ENCODE measurements around the gene MEPCE.
A peak's percentile ranks its signal among the peaks of the same experiment; 100 is the strongest.

The MEPCE gene

DNA sequence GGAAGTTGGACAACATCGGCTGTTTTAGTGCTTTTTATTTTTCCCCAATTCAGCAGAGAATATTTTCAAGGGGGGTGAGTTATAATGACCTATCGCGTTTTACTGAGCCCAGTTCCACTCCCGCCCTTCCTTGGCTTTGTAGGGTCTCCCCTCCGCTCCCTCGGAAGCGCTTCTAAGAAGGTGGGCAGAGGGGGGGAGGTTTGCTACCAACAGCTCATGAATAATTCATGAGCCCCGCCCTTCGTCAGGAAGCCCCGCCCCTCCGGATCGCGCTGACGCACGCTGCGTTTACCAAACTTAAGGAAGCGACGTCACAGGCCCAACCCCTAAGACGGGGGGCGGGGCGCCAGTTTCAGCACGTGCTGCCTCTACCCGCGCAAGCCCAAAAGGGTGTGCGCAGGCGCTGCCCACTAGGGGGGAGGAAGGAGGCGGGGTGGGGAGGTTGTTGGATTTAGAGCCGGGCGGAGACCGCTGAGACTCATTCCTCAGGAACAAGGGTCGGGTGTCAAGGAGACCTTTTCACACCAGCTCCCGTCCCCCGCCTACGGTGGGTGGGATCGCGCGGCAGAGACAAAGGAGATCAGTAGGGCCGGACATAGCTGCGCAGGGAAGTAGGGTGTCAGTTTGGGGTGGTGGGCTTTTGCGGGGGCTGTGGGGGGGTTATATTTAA, 529 bp upstream of the MEPCE start:
- peak overlapping the region; percentile 89 for H4K8ac ChIP-seq (ENCODE audit: low read depth, low read length)
- no peak overlapping the region for H3K23ac ChIP-seq (ENCODE audit: low read length)
- H3K18ac ChIP-seq (ENCODE audit: low read length) = peak overlapping the region; percentile 95
- peak overlapping the region; percentile 38 for H2AK5ac ChIP-seq (ENCODE audit: low read length)
- peak overlapping the region; percentile 83 for H2BK120ac ChIP-seq (ENCODE audit: insufficient read depth, low read length, poor library complexity)
- peak overlapping the region; percentile 88 for H4K12ac ChIP-seq (ENCODE audit: low read depth, low read length)
- H4K91ac ChIP-seq (ENCODE audit: low read depth, low read length) = peak overlapping the region; percentile 96
- peak overlapping the region; percentile 91 for H3K14ac ChIP-seq (ENCODE audit: low read length)
- H3K4me1 ChIP-seq (ENCODE audit: control insufficient read depth in 1 of 2, insufficient read depth in 2 of 2, low read length in 2 of 2) = peaks cover 15 to 16% of the 10 kb centered on the region in 2 experiments
- peak overlapping the region; percentile 99 for H3K27ac ChIP-seq (ENCODE audit: low read depth, low read length)
- peaks cover 13% of the 10 kb centered on the region for H3K79me2 ChIP-seq (ENCODE audit: control insufficient read depth, insufficient read depth, low read length, poor library complexity)
- peak overlapping the region; percentile 92 for H2BK5ac ChIP-seq (ENCODE audit: low read depth, low read length, poor library complexity)
- H3K4ac ChIP-seq (ENCODE audit: low read depth, low read length) = peak overlapping the region; percentile 89
- H2AFZ ChIP-seq (ENCODE audit: insufficient read depth, low read length, poor library complexity) = no peak overlapping the region
- H2BK12ac ChIP-seq (ENCODE audit: low read length) = no peak overlapping the region
- WGBS (ENCODE audit: extremely low coverage, insufficient coverage, insufficient read length) = no CpG with 5 or more reads among the region's 40 CpGs
- H3K9ac ChIP-seq (ENCODE audit: low read length) = peak overlapping the region; percentile 95
- peaks cover 2% of the 10 kb centered on the region for H3K9me3 ChIP-seq (ENCODE audit: insufficient read depth, low read depth, low read length)
- peak overlapping the region; percentile 97 for H3K4me2 ChIP-seq (ENCODE audit: low read length)
- no peaks in the 10 kb centered on the region for H3K27me3 ChIP-seq (ENCODE audit: insufficient read depth, low read length)
- H3K36me3 ChIP-seq (ENCODE audit: control insufficient read depth in 1 of 2, insufficient read depth in 2 of 2, low read length in 2 of 2) = peaks cover 26 to 28% of the 10 kb centered on the region in 2 experiments
- H3K79me1 ChIP-seq (ENCODE audit: low read length) = peaks cover 19% of the 10 kb centered on the region
- peak overlapping the region; percentile 87 for H3K4me3 ChIP-seq (ENCODE audit: low read depth, low read length)
- DNase-seq = peak; percentile 100

DNA sequence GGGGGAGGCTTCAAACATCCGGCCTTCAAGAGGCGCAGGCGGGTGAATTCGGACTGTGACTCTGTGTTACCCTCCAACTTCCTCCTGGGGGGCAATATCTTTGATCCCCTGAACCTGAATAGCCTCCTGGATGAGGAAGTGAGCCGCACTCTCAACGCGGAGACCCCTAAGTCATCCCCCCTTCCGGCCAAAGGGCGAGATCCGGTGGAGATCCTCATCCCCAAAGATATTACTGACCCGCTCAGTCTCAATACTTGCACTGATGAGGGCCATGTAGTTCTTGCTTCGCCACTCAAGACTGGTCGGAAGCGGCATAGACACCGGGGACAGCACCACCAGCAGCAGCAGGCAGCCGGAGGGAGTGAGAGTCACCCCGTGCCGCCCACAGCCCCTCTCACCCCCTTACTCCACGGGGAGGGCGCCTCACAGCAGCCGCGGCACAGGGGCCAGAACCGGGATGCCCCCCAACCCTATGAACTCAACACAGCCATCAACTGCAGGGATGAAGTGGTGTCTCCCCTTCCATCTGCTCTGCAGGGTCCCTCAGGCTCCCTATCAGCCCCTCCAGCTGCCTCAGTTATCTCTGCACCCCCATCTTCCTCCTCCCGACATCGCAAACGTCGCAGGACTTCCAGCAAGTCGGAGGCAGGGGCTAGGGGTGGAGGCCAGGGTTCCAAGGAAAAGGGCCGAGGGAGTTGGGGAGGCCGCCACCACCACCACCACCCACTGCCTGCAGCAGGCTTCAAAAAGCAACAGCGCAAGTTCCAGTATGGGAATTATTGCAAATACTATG, 1.1 kb downstream of the MEPCE start:
- peak overlapping the region; percentile 17 for H4K12ac ChIP-seq (ENCODE audit: low read depth, low read length)
- H4K91ac ChIP-seq (ENCODE audit: low read depth, low read length) = peak overlapping the region; percentile 99
- no peak overlapping the region for H4K8ac ChIP-seq (ENCODE audit: low read depth, low read length)
- no peak overlapping the region for H2BK12ac ChIP-seq (ENCODE audit: low read length)
- no peak overlapping the region for H3K14ac ChIP-seq (ENCODE audit: low read length)
- no peak overlapping the region for H3K23ac ChIP-seq (ENCODE audit: low read length)
- H3K4me2 ChIP-seq (ENCODE audit: low read length) = peak overlapping the region; percentile 81
- H3K4me1 ChIP-seq (ENCODE audit: control insufficient read depth in 1 of 2, insufficient read depth in 2 of 2, low read length in 2 of 2) = peaks cover 19 to 24% of the 10 kb centered on the region in 2 experiments
- peak overlapping the region; percentile 78 for H3K9ac ChIP-seq (ENCODE audit: low read length)
- peak overlapping the region; percentile 22 for H2BK5ac ChIP-seq (ENCODE audit: low read depth, low read length, poor library complexity)
- H3K4me3 ChIP-seq (ENCODE audit: low read depth, low read length) = peak overlapping the region; percentile 87
- DNase-seq = no peak
- peaks cover 21% of the 10 kb centered on the region for H3K79me1 ChIP-seq (ENCODE audit: low read length)
- no peaks in the 10 kb centered on the region for H3K27me3 ChIP-seq (ENCODE audit: insufficient read depth, low read length)
- H2AFZ ChIP-seq (ENCODE audit: insufficient read depth, low read length, poor library complexity) = no peak overlapping the region
- no peak overlapping the region for H2BK120ac ChIP-seq (ENCODE audit: insufficient read depth, low read length, poor library complexity)
- H3K36me3 ChIP-seq (ENCODE audit: control insufficient read depth in 1 of 2, insufficient read depth in 2 of 2, low read length in 2 of 2) = peaks cover 33 to 34% of the 10 kb centered on the region in 2 experiments
- WGBS (ENCODE audit: extremely low coverage, insufficient coverage, insufficient read length) = no CpG with 5 or more reads among the region's 31 CpGs
- peaks cover 15% of the 10 kb centered on the region for H3K79me2 ChIP-seq (ENCODE audit: control insufficient read depth, insufficient read depth, low read length, poor library complexity)
- H3K27ac ChIP-seq (ENCODE audit: low read depth, low read length) = peak overlapping the region; percentile 99
- H2AK5ac ChIP-seq (ENCODE audit: low read length) = no peak overlapping the region
- H3K18ac ChIP-seq (ENCODE audit: low read length) = no peak overlapping the region
- H3K9me3 ChIP-seq (ENCODE audit: insufficient read depth, low read depth, low read length) = peaks cover 2% of the 10 kb centered on the region
- peak overlapping the region; percentile 25 for H3K4ac ChIP-seq (ENCODE audit: low read depth, low read length)

GRCh38 chr7:100431286-100431735, 1.7 kb downstream of the MEPCE start:
- no peak overlapping the region for H3K14ac ChIP-seq (ENCODE audit: low read length)
- H3K27ac ChIP-seq (ENCODE audit: low read depth, low read length) = no peak overlapping the region
- H3K27me3 ChIP-seq (ENCODE audit: insufficient read depth, low read length) = no peaks in the 10 kb centered on the region
- H2BK12ac ChIP-seq (ENCODE audit: low read length) = no peak overlapping the region
- no peak overlapping the region for H3K4me3 ChIP-seq (ENCODE audit: low read depth, low read length)
- no peak overlapping the region for H3K23ac ChIP-seq (ENCODE audit: low read length)
- H3K9me3 ChIP-seq (ENCODE audit: insufficient read depth, low read depth, low read length) = peaks cover 2% of the 10 kb centered on the region
- WGBS (ENCODE audit: extremely low coverage, insufficient coverage, insufficient read length) = no CpG with 5 or more reads among the region's 23 CpGs
- DNase-seq = no peak
- H2BK120ac ChIP-seq (ENCODE audit: insufficient read depth, low read length, poor library complexity) = no peak overlapping the region
- no peak overlapping the region for H3K9ac ChIP-seq (ENCODE audit: low read length)
- H4K8ac ChIP-seq (ENCODE audit: low read depth, low read length) = no peak overlapping the region
- no peak overlapping the region for H4K91ac ChIP-seq (ENCODE audit: low read depth, low read length)
- H2AK5ac ChIP-seq (ENCODE audit: low read length) = no peak overlapping the region
- H3K4ac ChIP-seq (ENCODE audit: low read depth, low read length) = peak overlapping the region; percentile 17
- H3K4me2 ChIP-seq (ENCODE audit: low read length) = no peak overlapping the region
- H3K18ac ChIP-seq (ENCODE audit: low read length) = peak overlapping the region; percentile 9
- no peak overlapping the region for H2BK5ac ChIP-seq (ENCODE audit: low read depth, low read length, poor library complexity)
- peaks cover 19 to 24% of the 10 kb centered on the region in 2 experiments for H3K4me1 ChIP-seq (ENCODE audit: control insufficient read depth in 1 of 2, insufficient read depth in 2 of 2, low read length in 2 of 2)
- H3K79me1 ChIP-seq (ENCODE audit: low read length) = peaks cover 27% of the 10 kb centered on the region
- peak overlapping the region; percentile 4 for H4K12ac ChIP-seq (ENCODE audit: low read depth, low read length)
- H2AFZ ChIP-seq (ENCODE audit: insufficient read depth, low read length, poor library complexity) = no peak overlapping the region
- peaks cover 33 to 34% of the 10 kb centered on the region in 2 experiments for H3K36me3 ChIP-seq (ENCODE audit: control insufficient read depth in 1 of 2, insufficient read depth in 2 of 2, low read length in 2 of 2)
- peaks cover 20% of the 10 kb centered on the region for H3K79me2 ChIP-seq (ENCODE audit: control insufficient read depth, insufficient read depth, low read length, poor library complexity)

DNA sequence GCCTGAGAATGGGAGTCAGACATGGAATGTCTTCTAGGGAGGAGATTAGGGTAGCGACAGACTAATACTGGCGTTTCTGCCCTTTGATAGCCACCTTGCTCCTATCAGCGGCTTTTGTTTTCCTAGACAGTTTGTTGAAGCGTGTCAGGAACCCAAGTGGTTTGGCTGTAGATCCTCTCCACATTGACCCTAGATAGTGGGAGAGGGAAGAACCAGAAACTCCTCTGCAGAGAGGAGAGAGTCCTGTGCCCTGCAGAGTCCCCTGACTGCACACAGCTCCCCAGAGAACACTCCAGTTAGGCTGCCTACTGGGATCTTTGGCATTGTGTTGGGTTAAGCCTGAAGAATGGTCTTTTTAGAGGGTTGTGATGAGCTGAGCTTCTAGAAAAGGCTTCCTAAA, 2.4 kb downstream of the MEPCE start:
- H2BK120ac ChIP-seq (ENCODE audit: insufficient read depth, low read length, poor library complexity) = no peak overlapping the region
- peaks cover 19 to 24% of the 10 kb centered on the region in 2 experiments for H3K4me1 ChIP-seq (ENCODE audit: control insufficient read depth in 1 of 2, insufficient read depth in 2 of 2, low read length in 2 of 2)
- DNase-seq = no peak
- no peaks in the 10 kb centered on the region for H3K27me3 ChIP-seq (ENCODE audit: insufficient read depth, low read length)
- H2BK5ac ChIP-seq (ENCODE audit: low read depth, low read length, poor library complexity) = no peak overlapping the region
- peaks cover 33 to 34% of the 10 kb centered on the region in 2 experiments for H3K36me3 ChIP-seq (ENCODE audit: control insufficient read depth in 1 of 2, insufficient read depth in 2 of 2, low read length in 2 of 2)
- H3K23ac ChIP-seq (ENCODE audit: low read length) = no peak overlapping the region
- H2AK5ac ChIP-seq (ENCODE audit: low read length) = no peak overlapping the region
- H3K79me2 ChIP-seq (ENCODE audit: control insufficient read depth, insufficient read depth, low read length, poor library complexity) = peaks cover 20% of the 10 kb centered on the region
- H2BK12ac ChIP-seq (ENCODE audit: low read length) = no peak overlapping the region
- H4K12ac ChIP-seq (ENCODE audit: low read depth, low read length) = no peak overlapping the region
- no peak overlapping the region for H4K8ac ChIP-seq (ENCODE audit: low read depth, low read length)
- no peak overlapping the region for H3K18ac ChIP-seq (ENCODE audit: low read length)
- WGBS (ENCODE audit: extremely low coverage, insufficient coverage, insufficient read length) = no CpG with 5 or more reads among the region's 4 CpGs
- H3K9me3 ChIP-seq (ENCODE audit: insufficient read depth, low read depth, low read length) = peaks cover 2% of the 10 kb centered on the region
- H2AFZ ChIP-seq (ENCODE audit: insufficient read depth, low read length, poor library complexity) = no peak overlapping the region
- peaks cover 28% of the 10 kb centered on the region for H3K79me1 ChIP-seq (ENCODE audit: low read length)
- H3K4me3 ChIP-seq (ENCODE audit: low read depth, low read length) = no peak overlapping the region
- no peak overlapping the region for H3K14ac ChIP-seq (ENCODE audit: low read length)
- H3K9ac ChIP-seq (ENCODE audit: low read length) = no peak overlapping the region
- no peak overlapping the region for H3K4ac ChIP-seq (ENCODE audit: low read depth, low read length)
- H3K27ac ChIP-seq (ENCODE audit: low read depth, low read length) = no peak overlapping the region
- H4K91ac ChIP-seq (ENCODE audit: low read depth, low read length) = no peak overlapping the region
- no peak overlapping the region for H3K4me2 ChIP-seq (ENCODE audit: low read length)
